Activated CD4-positive, CD25-positive, alpha-beta regulatory T cell treated with anti-CD3 and anti-CD28 coated beads, Interleukin-2, amount 50 U/mL, for 16 hours (primary cell): ENCODE results near the gene ZNF497.
"Not testable (repeated sequence)": the region's sequence is repeated elsewhere in the genome, so short reads cannot be mapped to it uniquely, and the experiment has no call there.

Experiments
- DNase-seq: peaks from one replicate; pipeline ENCODE4 v3.0.0-alpha.2; 2020; ENCODE audit warnings: low read depth, low spot score

The ZNF497 gene

DNA sequence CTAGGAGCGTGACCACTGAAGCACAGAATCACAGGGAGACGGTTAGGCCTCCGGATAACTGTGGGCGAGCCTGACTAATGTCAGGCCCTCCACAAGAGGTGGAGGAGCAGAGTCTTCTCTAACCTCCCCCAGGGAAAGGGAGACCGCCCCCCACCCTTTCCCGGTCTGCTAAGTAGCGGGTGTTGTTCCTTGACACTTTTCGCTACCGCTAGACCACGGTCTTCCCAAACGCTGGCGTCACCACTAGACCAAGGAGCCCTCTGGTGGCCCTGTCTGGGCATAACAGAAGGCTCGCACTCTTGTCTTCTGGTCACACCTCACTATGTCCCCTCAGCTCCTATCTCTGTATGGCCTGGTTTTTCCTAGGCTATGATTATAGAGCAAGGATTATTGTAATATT is 51.9 kb downstream of the ZNF497 start:
- not testable (repeated sequence) for DNase-seq

DNA sequence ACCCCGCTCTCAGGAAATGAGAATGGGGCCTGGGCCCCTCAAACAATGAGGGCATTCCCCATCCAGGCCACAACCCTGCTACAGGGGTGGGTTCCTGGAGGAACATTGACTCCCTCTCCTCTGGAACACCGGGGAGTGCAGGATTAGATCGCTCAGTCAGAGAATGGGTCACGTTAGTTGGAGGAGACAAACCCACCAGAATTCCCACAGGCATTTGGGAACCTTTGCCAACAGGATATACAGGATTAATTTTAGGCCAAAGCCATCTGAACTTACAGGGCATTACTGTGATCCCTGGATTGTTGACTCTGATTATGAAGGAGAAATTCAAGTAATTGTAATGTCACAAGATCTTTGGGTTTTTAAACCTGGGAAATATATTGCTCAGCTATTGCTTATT is 54.8 kb downstream of the ZNF497 start:
- DNase-seq, result no peak

DNA sequence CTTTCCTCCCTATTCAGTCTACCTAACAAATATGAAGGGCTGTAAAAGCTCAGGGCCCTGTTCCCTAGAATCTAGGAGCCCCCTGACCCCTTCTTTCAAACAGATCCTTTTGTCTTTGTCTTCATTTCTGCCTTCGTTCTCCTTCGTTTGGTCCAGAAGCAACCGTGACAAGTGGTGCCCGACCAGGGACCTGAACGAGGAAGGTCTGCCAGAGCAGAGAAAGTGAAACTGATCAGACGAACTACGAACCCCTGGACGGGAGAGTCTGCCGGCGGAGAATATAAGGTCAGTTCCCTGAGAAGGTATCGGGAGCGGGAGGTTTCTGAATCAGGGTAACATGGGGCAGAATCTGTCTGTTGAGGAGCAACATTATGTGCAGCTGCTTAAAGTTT is 56.6 kb downstream of the ZNF497 start:
- no peak for DNase-seq

DNA sequence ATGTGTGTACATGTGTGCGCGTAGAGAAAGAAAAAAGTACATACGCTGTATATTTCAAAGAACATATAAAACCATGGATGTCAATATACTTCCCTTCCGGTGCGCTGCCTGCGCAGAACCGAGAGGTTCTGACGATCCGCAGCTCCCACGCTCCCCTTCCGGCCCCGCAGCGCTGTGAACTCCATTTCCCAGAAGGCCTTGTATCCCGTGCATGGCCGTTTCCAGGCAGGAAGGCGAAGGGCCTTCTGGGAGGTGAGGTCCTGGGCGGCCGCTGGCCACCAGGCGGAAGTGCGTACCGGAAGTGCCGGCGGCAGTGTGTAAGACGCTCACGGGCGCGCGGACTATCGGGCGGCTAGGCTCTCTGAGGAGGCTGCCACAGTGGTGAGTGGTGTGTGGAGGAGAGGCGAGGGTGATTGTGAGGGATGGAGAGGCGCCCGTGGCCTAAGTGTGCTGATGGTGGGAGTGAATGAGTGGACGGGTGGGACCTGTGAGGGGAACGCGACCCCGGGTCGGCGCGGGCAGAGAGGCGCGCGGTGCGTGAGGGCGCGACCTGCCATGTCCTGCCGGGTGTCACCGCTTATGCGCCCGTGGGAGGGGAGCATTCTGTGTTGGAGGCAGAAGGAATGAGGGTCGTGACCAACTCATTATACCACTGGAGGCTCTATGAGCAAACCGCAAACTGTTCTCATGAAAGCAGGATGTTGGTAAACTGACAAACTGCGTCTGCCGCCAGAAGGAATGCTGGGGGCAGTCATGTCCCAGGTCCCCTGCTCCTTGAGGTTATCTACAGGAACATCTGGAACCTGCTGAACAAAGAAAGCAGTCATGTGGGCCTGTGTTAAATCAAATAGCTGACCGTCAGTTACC is 57.3 kb downstream of the ZNF497 start, which contains the start of gene ERVK3-1:
ERVK3-1 (plus strand) TSS at position 313 of the 867 bp plus-strand sequence. CDS start 6,792 bp downstream, outside the sequence.
- peak; percentile 93 for DNase-seq

DNA sequence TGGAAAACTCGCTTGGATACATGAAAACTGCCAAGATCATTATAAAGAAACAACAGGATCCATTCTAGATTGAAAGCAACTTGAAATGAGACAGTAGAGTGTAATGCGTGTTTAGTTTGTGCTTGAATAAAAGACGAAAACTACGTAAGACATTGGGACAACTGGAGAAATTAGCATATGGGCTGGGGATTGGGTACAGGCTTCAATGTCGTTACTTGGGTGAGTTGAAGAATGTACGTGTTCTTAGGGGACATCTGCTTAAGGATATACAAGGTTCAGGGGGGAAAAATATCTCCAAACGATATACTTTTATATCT is 57.8 kb downstream of the ZNF497 start:
- DNase-seq, result no peak
